Measurements from ENCODE around the gene EHBP1L1. TPM values are rescaled to one million over a fixed set of nuclear protein-coding genes. Genes with fewer than 3 reads are reported as not detected.

Gene EHBP1L1
- total and polyA plus RNA-seq, 2 of the 8 experiments (the other 6 are each of a cell fraction or from before 2014, with no cell fraction given), result 4.3 to 6.6 TPM

- no peak overlapping the region for H2BK120ac ChIP-seq (replicated peaks; ENCODE audit: low read depth, low read length)
- no peak overlapping the region for H3K14ac ChIP-seq (ENCODE audit: insufficient read length)
- no peak overlapping the region for H3K4ac ChIP-seq (replicated peaks; ENCODE audit: insufficient read length, low read depth, low read length)
- H2BK15ac ChIP-seq (ENCODE audit: low read length), result no peak overlapping the region
- POLR2A ChIA-PET (ENCODE audit: partially characterized antibody), result interaction anchor here (0.7 kb wide), 1 partner anchor 38 kb away, joined by 3 read pairs; no protein-coding TSS in a partner anchor
- H3K79me2 ChIP-seq (ENCODE audit: control insufficient read depth in 1 of 2, insufficient read depth in 2 of 2, low read length in 2 of 2), result no peaks in the 10 kb centered on the region
- H2AFZ ChIP-seq (ENCODE audit: low read length), result no peak overlapping the region
- 87% methylated on average over 3 of the region's 3 CpGs; no CpG with 5 or more reads in 1 of the 2 experiments for WGBS, 2 experiments (ENCODE audit: extremely low coverage in 1 of 2, insufficient coverage in 1 of 2, insufficient read length in 1 of 2, insufficient replicate concordance in 2 of 2, low coverage in 1 of 2, low lambda C conversion rate in 2 of 2, missing lambda C conversion rate in 1 of 2)
- CTCF ChIA-PET (ENCODE audit: partially characterized antibody), result interaction anchor here (0.6 to 7.2 kb wide), 5 partner anchors 11 to 466 kb away, joined by 3 to 97 read pairs (median 5); no protein-coding TSS in a partner anchor
- H2AK5ac ChIP-seq (ENCODE audit: low read depth, low read length), result peak overlapping the region; percentile 53; the same call in 1 of the 2 replicates
- H4K20me1 ChIP-seq (replicated peaks in 1 of 2; ENCODE audit: control insufficient read depth in 1 of 2, insufficient read depth in 2 of 2, low read length in 2 of 2), result peaks cover 2 to 7% of the 10 kb centered on the region in 2 experiments
- peak overlapping the region; percentile 68; the same call in 1 of the 2 replicates for H2BK12ac ChIP-seq (ENCODE audit: low read depth, low read length)
- peaks cover 8% of the 10 kb centered on the region; the same call in 1 of the 2 replicates for H3K23me2 ChIP-seq (ENCODE audit: low read depth, low read length)
- no peak overlapping the region for H3K9ac ChIP-seq (replicated peaks in 1 of 4; ENCODE audit: extremely low read depth in 1 of 4, low read depth in 3 of 4, low read length in 3 of 4)
- no peak overlapping the region for H3K4me3 ChIP-seq (ENCODE audit: extremely low read depth in 1 of 4, insufficient read depth in 2 of 4, low read depth in 3 of 4, low read length in 4 of 4)
- no peaks in the 10 kb centered on the region for H3K36me3 ChIP-seq (ENCODE audit: control insufficient read depth in 2 of 4, insufficient read depth in 4 of 4, low read length in 3 of 4)
- H3K18ac ChIP-seq (ENCODE audit: extremely low read depth, low read length), result no peak overlapping the region
- H3K9me3 ChIP-seq (ENCODE audit: insufficient read depth in 2 of 2, low read depth in 1 of 2, low read length in 1 of 2), result no peaks in the 10 kb centered on the region
- H4K91ac ChIP-seq (replicated peaks; ENCODE audit: insufficient read length, low read length), result no peak overlapping the region
- H3K56ac ChIP-seq (replicated peaks; ENCODE audit: insufficient read length, low read depth, low read length), result no peak overlapping the region
- H3K27ac ChIP-seq (ENCODE audit: low read depth, low read length), result no peak overlapping the region
- TF ChIP-seq BACH1 (IDR thresholded peaks at IDR 0.05; ENCODE audit: low read length) (no peak), RXRA (IDR thresholded peaks at IDR 0.05; ENCODE audit: insufficient read depth, low read depth, low read length) (no peak), GTF2F1 (IDR thresholded peaks at IDR 0.05; ENCODE audit: borderline replicate concordance, low read depth, low read length) (no peak)
- no peak overlapping the region for H2BK20ac ChIP-seq (ENCODE audit: low read length)
- H2BK5ac ChIP-seq (ENCODE audit: low read depth, low read length), result no peak overlapping the region
- H3K79me1 ChIP-seq (ENCODE audit: low read depth, low read length), result no peaks in the 10 kb centered on the region
- no peak overlapping the region for H4K5ac ChIP-seq (ENCODE audit: insufficient read length, low read depth, low read length)
- H3K4me2 ChIP-seq (ENCODE audit: insufficient read depth in 1 of 2, low read depth in 2 of 2, low read length in 2 of 2), result no peak overlapping the region
- peaks cover 10 to 53% (median 37%) of the 10 kb centered on the region in 4 experiments for H3K27me3 ChIP-seq (replicated peaks in 1 of 4; ENCODE audit: control insufficient read depth in 3 of 4, extremely low read depth in 1 of 4, insufficient read depth in 3 of 4, low read length in 3 of 4)
- no peak for DNase-seq (ENCODE audit: low read depth in 1 of 2, low spot score in 2 of 2)
- H4K8ac ChIP-seq (ENCODE audit: extremely low read depth, insufficient read depth, low read length), result no peak overlapping the region
- H3K4me1 ChIP-seq (replicated peaks in 1 of 4; ENCODE audit: control insufficient read depth in 3 of 4, insufficient read depth in 4 of 4, low read length in 3 of 4), result peaks cover 8 to 16% (median 10%) of the 10 kb centered on the region in 4 experiments; a peak in 6 of 7 replicates
- FAIRE-seq, result no peak
- H3K23ac ChIP-seq (ENCODE audit: insufficient read length), result no peak overlapping the region
Measured at GRCh38 chr11:65578667-65579066, 2.8 kb downstream of the EHBP1L1 start.
